NCI-H345 treated with DMSO at 0.1 percent for 48 hours (cell line): ENCODE results near the gene FHIP1B.

Source experiments
- DNase-seq: peaks from one replicate; lab custom pipeline; 2025; ENCODE audit not compliant: unreplicated experiment; lab: John Stamatoyannopoulos, UW

Gene FHIP1B

GRCh38 chr11:6240781-6241180 lies 6.3 kb upstream of the FHIP1B start:
- DNase-seq: no peak

- no peak for DNase-seq
Measured at GRCh38 chr11:6240139-6240538, 5.7 kb upstream of the FHIP1B start.

GRCh38 chr11:6238902-6239301 lies 4.5 kb upstream of the FHIP1B start, which contains the start of gene CNGA4:
TSS of gene CNGA4 (plus strand) at chr11:6239089. CDS start at chr11:6239207, 118 bp downstream.
- no peak for DNase-seq

GRCh38 chr11:6237761-6238302 lies 3.4 kb upstream of the FHIP1B start:
- DNase-seq: no peak

- no peak for DNase-seq
Measured at GRCh38 chr11:6237266-6237665, 2.8 kb upstream of the FHIP1B start.

- DNase-seq: no peak
Measured at GRCh38 chr11:6233984-6234386, 451 bp downstream of the FHIP1B start.

GRCh38 chr11:6232899-6233298 lies 1.5 kb downstream of the FHIP1B start:
- DNase-seq: no peak

GRCh38 chr11:6229911-6230310 lies 4.5 kb downstream of the FHIP1B start:
- DNase-seq: no peak

- DNase-seq: no peak
Measured at GRCh38 chr11:6228520-6228919, 5.9 kb downstream of the FHIP1B start.

- DNase-seq: no peak
Measured at GRCh38 chr11:6225896-6226295, 8.5 kb downstream of the FHIP1B start.

- no peak for DNase-seq
Measured at GRCh38 chr11:6225024-6225423, 9.4 kb downstream of the FHIP1B start.

GRCh38 chr11:6224421-6224820 lies 10.0 kb downstream of the FHIP1B start:
- no peak for DNase-seq

- DNase-seq: no peak
Measured at GRCh38 chr11:6223854-6224253, 10.6 kb downstream of the FHIP1B start.

GRCh38 chr11:6219359-6219758 lies 15.1 kb downstream of the FHIP1B start:
- DNase-seq: no peak

GRCh38 chr11:6217722-6218121 lies 16.7 kb downstream of the FHIP1B start:
- DNase-seq: no peak

- DNase-seq: no peak
Measured at GRCh38 chr11:6216501-6216900, 17.9 kb downstream of the FHIP1B start.

- DNase-seq: no peak
Measured at GRCh38 chr11:6214530-6214929, 19.9 kb downstream of the FHIP1B start.

GRCh38 chr11:6210274-6210955 lies 24.0 kb downstream of the FHIP1B start:
- DNase-seq: no peak

GRCh38 chr11:6209801-6210200 lies 24.6 kb downstream of the FHIP1B start:
- no peak for DNase-seq

- DNase-seq: no peak
Measured at GRCh38 chr11:6206456-6207180, 27.8 kb downstream of the FHIP1B start.

- no peak for DNase-seq
Measured at GRCh38 chr11:6205366-6205765, 29.1 kb downstream of the FHIP1B start, which contains the start of gene C11orf42. TSS of gene C11orf42 (plus strand) at chr11:6205557. CDS start at chr11:6205616, 59 bp downstream.

GRCh38 chr11:6204706-6205105 lies 29.7 kb downstream of the FHIP1B start:
- DNase-seq: no peak
